Tongue (tissue), 2 donors: Measurements from ENCODE around the gene RS1. TPM values are rescaled to one million over a fixed set of nuclear protein-coding genes. Genes with fewer than 3 reads are reported as not detected.

Experiments
- DNase-seq: peaks from one replicate; pipeline ENCODE4 v3.0.0-alpha.2; 2015
- total RNA-seq: library from RNA; depleted of rRNA; stranded (reverse); fragments of >200 nt; gene quantifications from one replicate; pipeline ENCODE4 v1.2.3, GENCODE V29; 2014

Gene RS1
- total RNA-seq, 1 donor from 2014 or later, result not detected

- no peak for DNase-seq
Measured at GRCh38 chrX:18598413-18598812, 73.5 kb downstream of the RS1 start.

- DNase-seq, result no peak
Measured at GRCh38 chrX:18596096-18596495, 75.8 kb downstream of the RS1 start.

DNA sequence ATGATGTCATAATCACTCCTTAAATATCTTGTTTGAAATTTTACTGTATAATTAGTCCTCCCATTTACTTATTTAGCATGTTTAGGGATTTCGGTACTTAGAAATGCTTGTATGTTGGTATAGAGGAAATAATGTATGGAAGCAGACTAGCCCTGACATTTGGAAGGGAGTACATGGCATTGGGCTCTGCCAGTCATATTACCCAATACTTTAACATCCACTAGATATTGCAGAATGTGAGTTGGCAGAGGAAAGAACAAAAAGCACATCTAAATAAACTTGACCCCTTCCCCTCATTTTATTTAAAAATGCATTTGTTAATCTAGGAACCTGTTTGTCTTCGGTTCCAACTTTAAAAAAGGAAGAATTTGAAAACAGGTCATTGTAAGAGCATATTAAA lies 77.8 kb downstream of the RS1 start:
- no peak for DNase-seq

DNA sequence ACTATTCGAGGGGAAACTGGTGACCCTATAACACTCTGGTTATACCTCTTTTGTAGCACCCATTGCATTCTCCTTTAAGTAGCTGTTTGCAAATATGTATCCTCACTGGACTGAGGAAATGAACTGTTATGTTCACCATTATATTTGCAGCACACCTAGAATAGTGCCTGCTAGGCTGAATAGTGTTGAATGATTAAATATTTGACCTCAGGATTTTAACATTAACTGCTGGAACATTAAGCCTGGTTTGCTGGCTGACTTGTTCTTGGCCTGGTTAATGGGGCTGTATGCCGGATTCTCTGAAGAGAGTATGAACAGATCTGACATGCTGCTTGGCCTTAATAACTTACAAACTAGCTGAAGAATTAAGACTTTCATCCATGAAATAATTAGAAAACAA lies 80.1 kb downstream of the RS1 start:
- no peak for DNase-seq

Other genes starting within 250 kb of the RS1 start
- 9.3 TPM for gene CDKL5, start 246.5 kb downstream of the RS1 start, total RNA-seq
- gene PPEF1, start 35.5 kb upstream of the RS1 start, total RNA-seq, result 1.5 TPM